NCI-H1092 treated with DMSO at 0.1 percent for 48 hours (cell line): ENCODE data around the gene EXOSC2.

Experiments
- DNase-seq: peaks from one replicate; lab custom pipeline; 2025; lab: John Stamatoyannopoulos, UW

The EXOSC2 gene

GRCh38 chr9:130696996-130697395 is 3.4 kb downstream of the EXOSC2 start:
- no peak for DNase-seq

- DNase-seq = no peak
These were observed 4.9 kb downstream of the EXOSC2 start for GRCh38 chr9:130698514-130698913.

- no peak for DNase-seq
These were observed 5.5 kb downstream of the EXOSC2 start for GRCh38 chr9:130699047-130699446.

GRCh38 chr9:130701059-130702022 is 7.8 kb downstream of the EXOSC2 start:
- DNase-seq = peak; percentile 49

GRCh38 chr9:130703501-130703900 is 9.9 kb downstream of the EXOSC2 start:
- no peak for DNase-seq

GRCh38 chr9:130707225-130707976 is 13.8 kb downstream of the EXOSC2 start:
- DNase-seq = peak; percentile 60

- DNase-seq = no peak
These were observed 17.3 kb downstream of the EXOSC2 start for GRCh38 chr9:130710822-130711352.

GRCh38 chr9:130711469-130711868 is 17.9 kb downstream of the EXOSC2 start:
- DNase-seq = no peak

- peak; percentile 97 for DNase-seq
These were observed 19.1 kb downstream of the EXOSC2 start for GRCh38 chr9:130712564-130713285.

GRCh38 chr9:130713286-130713960 is 19.8 kb downstream of the EXOSC2 start:
- peak; percentile 29 for DNase-seq

- peak; percentile 32 for DNase-seq
These were observed 21.1 kb downstream of the EXOSC2 start for GRCh38 chr9:130714586-130715110.

GRCh38 chr9:130715270-130715669 is 21.7 kb downstream of the EXOSC2 start:
- no peak for DNase-seq

- DNase-seq = no peak
These were observed 25.0 kb downstream of the EXOSC2 start for GRCh38 chr9:130718562-130718961.

- DNase-seq = no peak
These were observed 27.2 kb downstream of the EXOSC2 start for GRCh38 chr9:130720762-130721161.

GRCh38 chr9:130728721-130729120 is 35.1 kb downstream of the EXOSC2 start:
- DNase-seq = no peak

- no peak for DNase-seq
These were observed 35.6 kb downstream of the EXOSC2 start for GRCh38 chr9:130729145-130729544.

GRCh38 chr9:130731355-130731754 is 37.8 kb downstream of the EXOSC2 start:
- DNase-seq = peak; percentile 93

GRCh38 chr9:130732136-130732535 is 38.6 kb downstream of the EXOSC2 start:
- DNase-seq = peak; percentile 99

- DNase-seq = peak; percentile 75
These were observed 39.2 kb downstream of the EXOSC2 start for GRCh38 chr9:130732793-130733221.

- DNase-seq = no peak
These were observed 42.0 kb downstream of the EXOSC2 start for GRCh38 chr9:130735566-130735965.

GRCh38 chr9:130736834-130737233 is 43.3 kb downstream of the EXOSC2 start:
- DNase-seq = no peak
